HEK293T (cell line): ENCODE results near the gene DAND5.

Experiments used
- BHLHE40 ChIP-seq: fragments of 450-650 bp; IDR thresholded peaks from 2 replicates; pipeline ENCODE4 v1.6.1; 2016; ENCODE audit warnings: mild to moderate bottlenecking, moderate library complexity, borderline replicate concordance
- FOXK2 ChIP-seq: fragments of 450-650 bp; IDR thresholded peaks from 2 replicates; pipeline ENCODE4 v1.6.1; 2016; ENCODE audit warnings: mild to moderate bottlenecking
- HDGF ChIP-seq: fragments of 450-650 bp; IDR thresholded peaks from 2 replicates; pipeline ENCODE4 v1.6.1; 2017; ENCODE audit warnings: antibody characterized with exemption, borderline replicate concordance
- NFRKB ChIP-seq: fragments of 450-650 bp; IDR thresholded peaks from 2 replicates; pipeline ENCODE4 v1.6.1; 2016; ENCODE audit warnings: mild to moderate bottlenecking, moderate library complexity
- PKNOX1 ChIP-seq: fragments of 450-650 bp; IDR thresholded peaks from 2 replicates; pipeline ENCODE4 v1.6.1; 2016
- SUZ12 ChIP-seq: fragments of 450-650 bp; IDR thresholded peaks from 2 replicates; pipeline ENCODE4 v1.6.1; 2016; ENCODE audit warnings: mild to moderate bottlenecking
- TARDBP ChIP-seq: fragments of 450-650 bp; IDR thresholded peaks from 2 replicates; pipeline ENCODE4 v1.6.1; 2016
- ZNF384 ChIP-seq: fragments of 450-650 bp; IDR thresholded peaks from 2 replicates; pipeline ENCODE4 v1.6.1; 2016

GRCh38 chr19:12932392-12933286 lies 36.7 kb upstream of the DAND5 start:
- TF ChIP-seq NFRKB: no peak
- TF ChIP-seq PKNOX1: no peak
- no peak for TF ChIP-seq HDGF
- TF ChIP-seq BHLHE40: no peak
- no peak for TF ChIP-seq ZNF384
- TF ChIP-seq FOXK2: no peak
- no peak for TF ChIP-seq SUZ12
- TF ChIP-seq TARDBP: no peak
